ENCODE results near the gene BABAM2. TPM values are rescaled to one million over a fixed set of nuclear protein-coding genes. Genes with fewer than 3 reads are reported as not detected.

Gene BABAM2
- total and polyA plus RNA-seq, 2 experiments from 2014 or later = 31.8 to 83.3 TPM

DNA sequence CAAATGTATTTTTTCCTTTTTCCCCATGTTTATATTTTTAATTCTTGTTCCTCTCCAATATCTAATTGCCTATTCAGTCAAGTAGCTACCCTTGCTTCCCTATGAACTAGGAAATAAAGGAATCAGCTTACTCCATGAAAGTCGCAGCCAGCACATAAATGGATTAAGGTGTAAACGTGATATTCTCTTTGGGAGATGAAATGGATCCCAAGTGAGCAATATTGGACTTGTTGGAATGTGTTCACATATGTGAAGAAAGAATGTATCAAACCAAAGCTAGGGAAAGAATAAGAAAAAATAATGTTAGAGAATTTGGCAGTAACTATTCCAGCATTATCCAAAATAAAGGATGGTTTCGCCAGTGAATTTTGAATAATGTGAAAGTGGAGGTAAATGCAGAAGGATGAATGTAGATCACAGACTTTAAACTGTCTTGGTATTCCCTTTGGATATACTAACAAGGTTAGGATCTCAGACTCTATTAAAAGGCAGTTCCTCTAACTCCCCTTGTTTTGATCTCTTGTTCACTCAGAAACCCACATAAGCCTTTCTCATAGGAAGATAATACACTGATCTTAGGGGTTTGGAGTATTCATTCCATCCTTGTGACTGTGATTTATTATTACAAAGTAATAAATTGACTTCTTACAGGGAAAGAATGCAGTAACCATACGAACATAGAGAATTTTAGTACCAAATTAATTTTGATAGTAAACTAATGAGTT lies 208.1 kb downstream of the BABAM2 start:
- TF ChIP-seq, protein P1, sequence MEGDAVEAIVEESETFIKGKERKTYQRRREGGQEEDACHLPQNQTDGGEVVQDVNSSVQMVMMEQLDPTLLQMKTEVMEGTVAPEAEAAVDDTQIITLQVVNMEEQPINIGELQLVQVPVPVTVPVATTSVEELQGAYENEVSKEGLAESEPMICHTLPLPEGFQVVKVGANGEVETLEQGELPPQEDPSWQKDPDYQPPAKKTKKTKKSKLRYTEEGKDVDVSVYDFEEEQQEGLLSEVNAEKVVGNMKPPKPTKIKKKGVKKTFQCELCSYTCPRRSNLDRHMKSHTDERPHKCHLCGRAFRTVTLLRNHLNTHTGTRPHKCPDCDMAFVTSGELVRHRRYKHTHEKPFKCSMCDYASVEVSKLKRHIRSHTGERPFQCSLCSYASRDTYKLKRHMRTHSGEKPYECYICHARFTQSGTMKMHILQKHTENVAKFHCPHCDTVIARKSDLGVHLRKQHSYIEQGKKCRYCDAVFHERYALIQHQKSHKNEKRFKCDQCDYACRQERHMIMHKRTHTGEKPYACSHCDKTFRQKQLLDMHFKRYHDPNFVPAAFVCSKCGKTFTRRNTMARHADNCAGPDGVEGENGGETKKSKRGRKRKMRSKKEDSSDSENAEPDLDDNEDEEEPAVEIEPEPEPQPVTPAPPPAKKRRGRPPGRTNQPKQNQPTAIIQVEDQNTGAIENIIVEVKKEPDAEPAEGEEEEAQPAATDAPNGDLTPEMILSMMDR (IDR thresholded peaks at IDR 0.05; ENCODE audit: low read depth, low read length) = no peak
- Histone ChIP-seq H3K36me3 (no peaks in the 10 kb centered on the region), H3K9me3 (ENCODE audit: low read depth) (no peaks in the 10 kb centered on the region), H3K27me3 (no peaks in the 10 kb centered on the region), H3K27ac (no peak overlapping the region), H3K4me3 (no peak overlapping the region), H3K4me1 (ENCODE audit: low read depth) (peaks cover 5% of the 10 kb centered on the region)
- no peak for DNase-seq (ENCODE audit: low read depth in 1 of 2, low spot score in 1 of 2)

DNA sequence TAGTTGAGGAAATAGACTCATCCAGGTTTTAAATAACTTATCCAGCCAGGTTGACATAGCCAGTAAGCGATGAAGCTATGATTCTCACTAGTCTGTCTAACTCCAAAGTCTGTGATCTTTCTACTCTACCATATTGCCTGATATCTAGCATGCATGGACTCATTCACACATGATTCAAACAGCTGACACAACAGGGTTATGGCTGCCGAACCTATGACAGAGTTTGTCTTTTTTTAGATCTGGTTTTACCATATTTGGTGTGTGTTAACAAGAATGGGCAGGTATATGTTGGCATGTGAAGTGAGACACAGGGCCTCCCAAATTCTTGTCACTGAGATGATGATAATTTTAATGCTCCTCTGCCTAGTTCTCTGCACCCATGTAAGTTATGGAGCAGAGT lies 210.6 kb downstream of the BABAM2 start:
- no peak overlapping the region for H3K27ac ChIP-seq
- H3K4me3 ChIP-seq = no peak overlapping the region
- H3K9me3 ChIP-seq (ENCODE audit: low read depth) = no peaks in the 10 kb centered on the region
- H3K4me1 ChIP-seq (ENCODE audit: low read depth) = peaks cover 5% of the 10 kb centered on the region
- no peak for DNase-seq (ENCODE audit: low read depth in 1 of 2, low spot score in 1 of 2)
- TF ChIP-seq, protein P1 (IDR thresholded peaks at IDR 0.05; ENCODE audit: low read depth, low read length) = no peak
- H3K36me3 ChIP-seq = no peaks in the 10 kb centered on the region
- H3K27me3 ChIP-seq = no peaks in the 10 kb centered on the region

DNA sequence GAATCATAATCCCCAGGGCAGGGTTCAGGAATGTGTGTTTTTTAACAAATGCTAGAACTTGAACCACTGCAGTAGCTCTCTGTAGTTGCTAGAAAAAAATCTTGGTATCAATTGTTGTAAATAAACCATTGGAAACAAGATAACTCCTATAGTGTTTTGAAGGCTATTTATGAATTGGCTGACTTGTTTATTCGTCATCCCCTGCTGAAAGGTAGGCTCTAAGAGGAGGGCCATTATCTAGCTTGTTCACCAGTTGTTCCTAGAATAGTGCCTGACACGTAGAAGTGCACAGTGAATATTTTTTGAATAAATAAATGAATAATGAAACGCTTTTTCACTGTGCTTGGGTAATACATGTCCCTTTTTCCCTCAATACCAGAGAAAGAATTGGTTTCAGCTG lies 211.4 kb downstream of the BABAM2 start:
- Histone ChIP-seq H3K27ac (no peak overlapping the region), H3K9me3 (ENCODE audit: low read depth) (no peaks in the 10 kb centered on the region), H3K4me3 (no peak overlapping the region), H3K27me3 (no peaks in the 10 kb centered on the region), H3K4me1 (ENCODE audit: low read depth) (peaks cover 5% of the 10 kb centered on the region), H3K36me3 (no peaks in the 10 kb centered on the region)
- DNase-seq (ENCODE audit: low read depth in 1 of 2, low spot score in 1 of 2) = peak in 1 of 2 donors; percentile 38
- TF ChIP-seq, protein P1 (IDR thresholded peaks at IDR 0.05; ENCODE audit: low read depth, low read length) = no peak

DNA sequence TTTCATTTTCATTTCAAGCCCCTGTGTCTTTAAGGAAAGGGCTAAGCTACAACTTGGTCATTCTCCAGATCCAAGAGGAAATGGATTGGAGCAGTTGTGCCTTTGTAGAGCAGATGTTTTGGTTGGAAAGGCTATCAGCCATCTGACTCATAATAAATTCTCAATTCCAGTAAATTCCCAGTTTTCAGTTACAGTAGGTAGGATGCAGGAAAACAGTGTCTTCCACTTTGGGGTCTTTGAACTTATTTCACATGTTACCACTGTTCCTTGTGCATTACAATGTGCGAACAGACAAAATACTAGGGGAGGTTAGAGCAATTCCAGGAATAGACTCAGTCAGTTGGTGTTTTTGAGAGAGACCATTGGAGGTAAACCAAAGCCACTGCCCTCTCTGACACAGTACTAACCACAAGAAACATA lies 211.9 kb downstream of the BABAM2 start:
- DNase-seq (ENCODE audit: low read depth in 1 of 2, low spot score in 1 of 2) = peak in 1 of 2 donors; percentile 89
- H3K4me1 ChIP-seq (ENCODE audit: low read depth) = peaks cover 5% of the 10 kb centered on the region

DNA sequence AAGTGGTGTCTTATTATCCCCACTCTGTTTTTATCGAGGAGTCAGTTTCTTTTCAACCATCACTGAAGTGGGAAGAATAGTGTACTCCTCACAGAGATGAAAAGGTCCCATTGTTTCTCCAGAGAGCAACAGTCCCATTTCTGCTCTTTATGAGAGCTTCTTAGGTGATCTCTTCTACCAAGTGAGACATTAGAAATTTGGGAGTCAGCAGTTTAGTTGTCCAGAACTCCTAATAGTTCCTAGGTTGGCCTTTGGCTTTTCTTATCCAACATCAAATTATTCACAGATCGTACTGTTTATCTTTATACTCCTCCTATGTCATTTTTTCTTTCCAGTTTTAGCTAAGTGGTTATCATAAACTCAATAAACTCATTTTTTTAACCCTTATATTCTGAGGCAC lies 213.1 kb downstream of the BABAM2 start:
- Histone ChIP-seq H3K4me3 (no peak overlapping the region), H3K36me3 (no peaks in the 10 kb centered on the region), H3K27ac (no peak overlapping the region), H3K9me3 (ENCODE audit: low read depth) (no peaks in the 10 kb centered on the region), H3K27me3 (no peaks in the 10 kb centered on the region), H3K4me1 (ENCODE audit: low read depth) (peaks cover 5% of the 10 kb centered on the region)
- DNase-seq (ENCODE audit: low read depth in 1 of 2, low spot score in 1 of 2) = no peak
- TF ChIP-seq, protein P1 (IDR thresholded peaks at IDR 0.05; ENCODE audit: low read depth, low read length) = no peak

More for the DNA sequence above, 211.9 kb downstream of the BABAM2 start:
- TF ChIP-seq, protein P1 (IDR thresholded peaks at IDR 0.05; ENCODE audit: low read depth, low read length) = no peak
- Histone ChIP-seq H3K27me3 (no peaks in the 10 kb centered on the region), H3K9me3 (ENCODE audit: low read depth) (no peaks in the 10 kb centered on the region), H3K4me3 (no peak overlapping the region), H3K27ac (no peak overlapping the region), H3K36me3 (no peaks in the 10 kb centered on the region)
